Neutrophil (primary cell): Measurements from ENCODE around the gene DNTT.

ENCODE experiments used
- H3K27ac ChIP-seq: fragments of 200-600 bp; sonication (generic); 2 replicates; pipeline ENCODE4 v1.5.1; 2016; ENCODE audit warnings: mild to moderate bottlenecking, moderate library complexity
- H3K27me3 ChIP-seq: fragments of 200-600 bp; sonication (generic); 2 replicates; pipeline ENCODE4 v1.6.0; 2016; ENCODE audit warnings: mild to moderate bottlenecking
- H3K36me3 ChIP-seq: fragments of 200-600 bp; sonication (generic); 2 replicates; pipeline ENCODE4 v1.5.1; 2017
- H3K4me1 ChIP-seq, 2 experiments: fragments of 200-600 bp in 1 of 2; sonication (generic) in 1 of 2; 1 replicate in 1 of 2; 2 replicates in 1 of 2; pipeline versions ENCODE4 v1.5.1 to v1.6.1; 2013 to 2016; ENCODE audit warnings: low read depth in 1 of 2, low read length in 1 of 2, mild to moderate bottlenecking in 1 of 2, moderate library complexity in 1 of 2; ENCODE audit not compliant: control insufficient read depth in 1 of 2, insufficient read depth in 1 of 2
- H3K4me3 ChIP-seq, 2 experiments: fragments of 200-600 bp in 1 of 2; sonication (generic) in 1 of 2; 1 replicate in 1 of 2; 2 replicates in 1 of 2; pipeline ENCODE4 v1.5.1; 2013 to 2016; ENCODE audit warnings: low read depth in 1 of 2, low read length in 1 of 2, mild to moderate bottlenecking in 1 of 2, moderate library complexity in 1 of 2
- H3K9me3 ChIP-seq: fragments of 200-600 bp; sonication (generic); 2 replicates; pipeline ENCODE4 v1.5.1; 2016
- TF ChIP-seq, protein P1 (sequence below): fragments of 200-600 bp; sonication (generic); IDR thresholded peaks from 2 replicates; pipeline ENCODE4 v1.5.1; 2016; ENCODE audit warnings: antibody characterized with exemption

The DNTT gene

DNA sequence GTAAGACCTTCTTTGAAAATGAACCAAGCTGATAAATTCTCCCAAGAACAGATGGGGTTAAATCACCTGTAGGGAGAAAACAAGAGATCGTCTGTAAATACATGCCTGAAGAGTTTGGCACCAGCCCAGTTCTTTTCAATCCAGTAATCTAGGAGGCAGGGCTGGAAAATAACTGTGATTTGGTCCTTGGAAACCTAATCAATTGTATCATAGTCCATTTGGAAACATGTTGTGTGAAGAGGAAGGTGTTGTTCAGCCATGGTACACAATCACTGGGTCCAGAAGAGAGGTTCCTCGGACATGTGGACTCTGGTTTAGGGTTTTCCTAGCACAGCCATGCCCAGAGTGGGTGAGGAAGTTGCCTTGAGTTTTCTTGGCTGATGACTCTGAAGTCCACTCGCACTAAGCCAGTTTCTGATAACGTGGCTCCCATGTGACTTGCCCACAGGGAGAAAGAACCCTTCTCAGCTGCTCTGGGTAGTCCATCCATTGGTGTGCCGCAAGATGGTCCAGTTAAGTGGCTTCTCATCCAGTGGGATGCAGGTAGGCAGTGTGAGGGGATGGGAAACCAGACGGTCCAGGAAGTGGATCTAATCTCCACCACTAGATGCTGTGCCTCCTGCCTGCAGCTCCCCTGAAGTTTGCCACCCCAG, 38.0 kb upstream of the DNTT start:
- H3K4me3 ChIP-seq: no peak overlapping the region
- TF ChIP-seq, protein P1, sequence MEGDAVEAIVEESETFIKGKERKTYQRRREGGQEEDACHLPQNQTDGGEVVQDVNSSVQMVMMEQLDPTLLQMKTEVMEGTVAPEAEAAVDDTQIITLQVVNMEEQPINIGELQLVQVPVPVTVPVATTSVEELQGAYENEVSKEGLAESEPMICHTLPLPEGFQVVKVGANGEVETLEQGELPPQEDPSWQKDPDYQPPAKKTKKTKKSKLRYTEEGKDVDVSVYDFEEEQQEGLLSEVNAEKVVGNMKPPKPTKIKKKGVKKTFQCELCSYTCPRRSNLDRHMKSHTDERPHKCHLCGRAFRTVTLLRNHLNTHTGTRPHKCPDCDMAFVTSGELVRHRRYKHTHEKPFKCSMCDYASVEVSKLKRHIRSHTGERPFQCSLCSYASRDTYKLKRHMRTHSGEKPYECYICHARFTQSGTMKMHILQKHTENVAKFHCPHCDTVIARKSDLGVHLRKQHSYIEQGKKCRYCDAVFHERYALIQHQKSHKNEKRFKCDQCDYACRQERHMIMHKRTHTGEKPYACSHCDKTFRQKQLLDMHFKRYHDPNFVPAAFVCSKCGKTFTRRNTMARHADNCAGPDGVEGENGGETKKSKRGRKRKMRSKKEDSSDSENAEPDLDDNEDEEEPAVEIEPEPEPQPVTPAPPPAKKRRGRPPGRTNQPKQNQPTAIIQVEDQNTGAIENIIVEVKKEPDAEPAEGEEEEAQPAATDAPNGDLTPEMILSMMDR: no peak
- no peaks in the 10 kb centered on the region for H3K27me3 ChIP-seq
- H3K36me3 ChIP-seq: no peaks in the 10 kb centered on the region
- no peaks in the 10 kb centered on the region for H3K9me3 ChIP-seq
- no peak overlapping the region for H3K27ac ChIP-seq
- peaks cover 0 to 3% of the 10 kb centered on the region in 2 experiments for H3K4me1 ChIP-seq

DNA sequence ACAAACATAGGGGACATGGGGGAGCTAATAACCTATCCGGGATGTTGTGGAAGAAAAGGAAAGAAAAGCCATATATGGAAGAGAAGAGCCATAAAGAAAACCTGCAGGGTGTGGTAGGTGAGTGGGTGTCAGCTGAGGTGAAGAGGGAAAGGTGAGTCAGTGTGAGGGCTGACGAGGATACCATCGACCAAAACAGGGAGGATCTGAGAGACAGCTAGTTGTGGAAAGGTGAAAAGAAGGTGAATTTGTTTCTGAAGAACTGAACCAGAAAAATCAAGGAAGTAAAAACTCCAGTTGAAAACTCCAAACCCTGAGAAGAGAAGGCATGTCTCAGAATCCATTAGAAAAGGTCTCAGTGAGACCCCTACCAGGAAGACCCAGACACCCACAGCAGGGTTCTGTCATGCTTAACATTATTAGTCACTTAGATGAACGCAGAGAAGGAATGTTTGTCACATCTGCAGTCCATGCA, 37.0 kb upstream of the DNTT start:
- Histone ChIP-seq H3K27me3 (no peaks in the 10 kb centered on the region), H3K36me3 (no peaks in the 10 kb centered on the region), H3K4me3 (no peak overlapping the region), H3K27ac (no peak overlapping the region), H3K4me1 (peaks cover 0 to 7% of the 10 kb centered on the region in 2 experiments), H3K9me3 (no peaks in the 10 kb centered on the region)
- TF ChIP-seq, protein P1: no peak

DNA sequence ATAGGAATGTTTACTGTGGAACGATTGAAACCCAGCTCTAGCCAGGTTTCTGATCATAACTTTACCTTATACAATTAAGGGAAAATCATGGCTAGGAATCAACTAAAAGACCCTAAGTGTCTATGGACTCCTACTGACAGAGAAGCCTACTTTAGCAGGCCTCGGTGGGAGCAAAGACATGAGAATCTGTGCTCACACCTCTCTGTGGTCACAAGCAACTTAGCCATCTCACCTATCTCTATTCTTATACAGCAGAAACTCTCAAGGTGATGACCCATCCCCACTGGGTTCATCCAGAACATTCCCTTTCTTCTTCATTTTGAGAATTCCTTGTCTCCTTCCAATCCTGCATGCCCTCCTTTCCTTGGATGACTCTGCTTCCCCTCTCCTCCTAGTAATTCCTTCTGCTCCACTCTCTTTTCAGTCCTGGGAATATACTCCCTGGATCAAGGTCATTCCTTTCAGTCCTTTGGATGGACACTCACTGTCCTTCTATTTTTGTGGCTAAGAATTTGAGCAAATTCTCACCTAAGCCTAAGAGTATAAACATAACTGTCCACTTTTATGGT, 35.8 kb upstream of the DNTT start:
- no peak overlapping the region for H3K4me3 ChIP-seq

DNA sequence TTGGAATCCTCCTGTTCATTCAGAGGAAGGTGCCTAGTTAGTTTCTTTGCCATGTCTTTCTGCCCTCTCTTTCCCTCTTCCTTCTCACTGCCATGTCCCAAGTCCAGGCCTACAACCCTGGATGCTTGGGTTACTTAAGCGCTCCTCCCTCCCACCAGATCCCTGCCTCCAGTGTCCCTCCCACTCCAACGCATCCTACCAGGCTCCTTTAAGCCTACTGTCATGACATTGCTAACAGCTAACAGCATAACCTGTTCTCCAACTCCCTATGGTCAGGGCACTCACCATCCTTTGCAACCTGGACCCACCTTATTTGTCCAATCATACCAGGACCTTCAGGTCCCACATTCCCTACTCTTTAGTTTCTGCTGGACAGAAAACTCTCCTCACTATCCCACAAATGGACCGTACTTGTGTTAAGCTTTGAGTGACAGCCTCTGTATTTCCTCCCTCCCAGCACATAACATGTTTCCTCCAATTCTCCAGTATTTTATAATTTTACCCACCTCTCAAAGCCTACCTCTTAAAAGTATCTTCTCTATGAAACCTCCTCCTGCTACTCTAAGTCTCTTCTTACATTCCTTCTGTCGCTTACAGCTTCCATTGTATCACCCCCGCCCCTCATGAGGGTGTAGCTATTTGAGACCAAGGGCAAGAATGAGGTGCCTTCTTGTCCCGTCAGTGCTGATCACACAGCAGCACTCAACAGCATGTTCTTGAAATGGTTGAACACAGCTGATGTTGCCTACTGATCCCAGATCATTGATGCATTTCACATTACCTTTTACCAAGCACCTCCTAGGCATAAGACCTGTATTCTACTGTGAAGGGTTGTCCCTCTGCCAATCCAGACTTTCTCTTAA, 34.6 kb upstream of the DNTT start:
- Histone ChIP-seq H3K9me3 (no peaks in the 10 kb centered on the region), H3K36me3 (no peaks in the 10 kb centered on the region), H3K4me1 (peaks cover 0 to 7% of the 10 kb centered on the region in 2 experiments), H3K27ac (no peak overlapping the region), H3K27me3 (no peaks in the 10 kb centered on the region), H3K4me3 (no peak overlapping the region)
- TF ChIP-seq, protein P1: no peak

More for the DNA sequence above, 35.8 kb upstream of the DNTT start:
- H3K27ac ChIP-seq: no peak overlapping the region
- H3K9me3 ChIP-seq: no peaks in the 10 kb centered on the region
- peaks cover 0 to 7% of the 10 kb centered on the region in 2 experiments for H3K4me1 ChIP-seq
- TF ChIP-seq, protein P1: no peak
- H3K36me3 ChIP-seq: no peaks in the 10 kb centered on the region
- H3K27me3 ChIP-seq: no peaks in the 10 kb centered on the region

DNA sequence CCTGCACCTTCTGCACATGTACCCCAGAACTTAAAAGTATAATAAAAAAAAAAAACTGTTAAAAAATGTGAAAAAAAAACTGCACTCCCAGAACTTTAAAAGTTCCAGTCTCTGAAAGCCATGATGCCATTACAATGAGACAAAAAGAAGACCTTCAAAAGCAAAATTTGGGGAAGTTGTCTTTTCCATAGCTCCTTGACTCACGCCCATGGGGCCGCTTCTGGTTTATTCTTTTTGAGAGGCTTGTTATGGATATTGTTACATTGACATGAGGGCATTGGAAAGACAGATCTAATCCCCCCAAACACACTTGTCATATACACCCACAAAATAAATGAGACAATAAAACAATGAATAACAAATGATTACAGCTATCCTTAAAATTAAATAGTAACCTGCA, 33.7 kb upstream of the DNTT start:
- H3K27me3 ChIP-seq: no peaks in the 10 kb centered on the region
- no peaks in the 10 kb centered on the region for H3K9me3 ChIP-seq
- TF ChIP-seq, protein P1: no peak
- H3K4me3 ChIP-seq: no peak overlapping the region
- no peak overlapping the region for H3K27ac ChIP-seq
- no peaks in the 10 kb centered on the region for H3K36me3 ChIP-seq
- H3K4me1 ChIP-seq: peaks cover 0 to 7% of the 10 kb centered on the region in 2 experiments
